H1 (cell line): ENCODE data around the gene SLC28A1. TPM values are rescaled to one million over a fixed set of nuclear protein-coding genes. Genes with fewer than 3 reads are reported as not detected.

Experiments used
- CTCF ChIA-PET: fragments of 300-600 bp; sonication (Branson Sonifier 250); formaldehyde crosslinking; loops from one replicate; lab custom pipeline; 2021; ENCODE audit not compliant: partially characterized antibody; lab: Charles Lee
- POLR2A ChIA-PET: fragments of 300-600 bp; sonication (Branson Sonifier 250); formaldehyde crosslinking; loops from one replicate; lab custom pipeline; 2021; ENCODE audit warnings: inconsistent platforms; ENCODE audit not compliant: partially characterized antibody; lab: Charles Lee
- DNase-seq, 2 experiments: peaks; one replicate each; pipeline versions ENCODE4 v3.0.0 to v3.0.0-alpha.2; 2010 to 2022; ENCODE audit warnings: low spot score in 2 of 2, low read depth in 1 of 2, mixed read lengths in 1 of 2
- FAIRE-seq: peaks from 2 replicates; lab custom pipeline; 2011; peaks lifted over from hg19 to GRCh38; lab: Jason Lieb, UNC
- H2AFZ ChIP-seq: 2 replicates; pipeline ENCODE4 v1.8.1; 2012; ENCODE audit warnings: low read length, inconsistent platforms
- H2AK5ac ChIP-seq: 2 replicates; pipeline ENCODE4 v1.6.1; 2013; ENCODE audit warnings: low read depth, low read length
- H2BK120ac ChIP-seq: replicated peaks from 2 replicates; pipeline ENCODE3; 2013; ENCODE audit warnings: low read depth, low read length, inconsistent platforms
- H2BK12ac ChIP-seq: 2 replicates; pipeline ENCODE4 v1.6.1; 2013; ENCODE audit warnings: low read depth, low read length
- H2BK15ac ChIP-seq: 2 replicates; pipeline ENCODE4 v1.6.1; 2013; ENCODE audit warnings: low read length
- H2BK20ac ChIP-seq: 2 replicates; pipeline ENCODE4 v1.6.1; 2013; ENCODE audit warnings: low read length
- H2BK5ac ChIP-seq: 2 replicates; pipeline ENCODE4 v1.6.1; 2013; ENCODE audit warnings: low read depth, low read length
- H3K14ac ChIP-seq: 2 replicates; pipeline ENCODE4 v1.6.1; 2013; ENCODE audit warnings: inconsistent platforms; ENCODE audit not compliant: insufficient read length
- H3K18ac ChIP-seq: 2 replicates; pipeline ENCODE4 v1.6.1; 2013; ENCODE audit warnings: low read length; ENCODE audit errors: extremely low read depth
- H3K23ac ChIP-seq: 2 replicates; pipeline ENCODE4 v1.6.1; 2013; ENCODE audit warnings: inconsistent platforms; ENCODE audit not compliant: insufficient read length
- H3K23me2 ChIP-seq: 2 replicates; pipeline ENCODE4 v1.6.1; 2013; ENCODE audit warnings: low read depth, low read length
- H3K27ac ChIP-seq: 2 replicates; pipeline ENCODE4 v1.6.1; 2011; ENCODE audit warnings: low read depth, low read length, inconsistent platforms
- H3K27me3 ChIP-seq, 4 experiments: replicated peaks in 1 of 4; 1 replicate in 1 of 4; 2 replicates in 3 of 4; pipeline versions ENCODE4 v1.6.1 to v1.8.1; 2011 to 2013; ENCODE audit warnings: low read length in 3 of 4, mild to moderate bottlenecking in 3 of 4, inconsistent platforms in 2 of 4, mixed read lengths in 2 of 4, moderate library complexity in 1 of 4; ENCODE audit not compliant: control insufficient read depth in 3 of 4, insufficient read depth in 3 of 4; ENCODE audit errors: extremely low read depth in 1 of 4
- H3K36me3 ChIP-seq, 4 experiments: 2 replicates each; pipeline versions ENCODE4 v1.6.1 to v1.8.1; 2011 to 2013; ENCODE audit warnings: mild to moderate bottlenecking in 4 of 4, low read length in 3 of 4, moderate library complexity in 2 of 4, control low read depth in 1 of 4, inconsistent platforms in 1 of 4; ENCODE audit not compliant: insufficient read depth in 4 of 4, control insufficient read depth in 2 of 4
- H3K4ac ChIP-seq: replicated peaks from 2 replicates; pipeline ENCODE3; 2013; ENCODE audit warnings: low read length, low read depth, mixed read lengths, inconsistent platforms; ENCODE audit not compliant: insufficient read length
- H3K4me1 ChIP-seq, 4 experiments: replicated peaks in 1 of 4; 1 replicate in 1 of 4; 2 replicates in 3 of 4; pipeline versions ENCODE4 v1.6.1 to v1.8.1; 2011 to 2013; ENCODE audit warnings: low read length in 3 of 4, inconsistent platforms in 2 of 4, mixed read lengths in 1 of 4; ENCODE audit not compliant: insufficient read depth in 4 of 4, control insufficient read depth in 3 of 4
- H3K4me2 ChIP-seq, 2 experiments: 2 replicates each; pipeline versions ENCODE4 v1.6.1 to v1.8.1; 2011 to 2013; ENCODE audit warnings: low read depth in 2 of 2, low read length in 2 of 2, control low read depth in 1 of 2, inconsistent platforms in 1 of 2, mild to moderate bottlenecking in 1 of 2; ENCODE audit not compliant: insufficient read depth in 1 of 2
- H3K4me3 ChIP-seq, 4 experiments: fragments of 200-600, 300-600 bp in 1 of 4; sonication (generic), shearing (Covaris generic), sonication (Bioruptor Twin) in 1 of 4; 2 replicates each; pipeline versions ENCODE4 v1.5.1 to v1.8.1; 2011 to 2016; ENCODE audit warnings: low read length in 4 of 4, low read depth in 3 of 4, control low read depth in 2 of 4, inconsistent platforms in 2 of 4, mild to moderate bottlenecking in 2 of 4, mixed read lengths in 1 of 4, moderate library complexity in 1 of 4; ENCODE audit not compliant: insufficient read depth in 2 of 4; ENCODE audit errors: extremely low read depth in 1 of 4
- H3K56ac ChIP-seq: replicated peaks from 2 replicates; pipeline ENCODE3; 2013; ENCODE audit warnings: low read depth, mild to moderate bottlenecking, mixed read lengths, low read length, inconsistent platforms; ENCODE audit not compliant: insufficient read length
- H3K79me1 ChIP-seq: 2 replicates; pipeline ENCODE4 v1.6.1; 2013; ENCODE audit warnings: low read depth, low read length, control low read depth
- H3K79me2 ChIP-seq, 2 experiments: 2 replicates each; pipeline versions ENCODE4 v1.6.1 to v1.8.1; 2012 to 2013; ENCODE audit warnings: low read length in 2 of 2, mild to moderate bottlenecking in 2 of 2, inconsistent platforms in 1 of 2; ENCODE audit not compliant: insufficient read depth in 2 of 2, control insufficient read depth in 1 of 2
- H3K9ac ChIP-seq, 4 experiments: replicated peaks in 1 of 4; 1 replicate in 1 of 4; 2 replicates in 3 of 4; pipeline versions ENCODE4 v1.6.1 to v1.8.1; 2011 to 2013; ENCODE audit warnings: low read depth in 3 of 4, low read length in 3 of 4, control low read depth in 2 of 4, mild to moderate bottlenecking in 2 of 4, moderate library complexity in 2 of 4, inconsistent platforms in 1 of 4; ENCODE audit errors: extremely low read depth in 1 of 4
- H3K9me3 ChIP-seq, 2 experiments: 2 replicates each; pipeline versions ENCODE4 v1.6.1 to v1.8.1; 2012 to 2013; ENCODE audit warnings: mild to moderate bottlenecking in 2 of 2, moderate library complexity in 2 of 2, control low read depth in 1 of 2, inconsistent platforms in 1 of 2, low read depth in 1 of 2, low read length in 1 of 2, mixed read lengths in 1 of 2; ENCODE audit not compliant: insufficient read depth in 2 of 2
- H4K20me1 ChIP-seq, 2 experiments: replicated peaks in 1 of 2; 2 replicates each; pipeline versions ENCODE3 to v1.8.1; 2011 to 2013; ENCODE audit warnings: inconsistent platforms in 2 of 2, low read length in 2 of 2, mild to moderate bottlenecking in 1 of 2; ENCODE audit not compliant: insufficient read depth in 2 of 2, control insufficient read depth in 1 of 2
- H4K5ac ChIP-seq: 2 replicates; pipeline ENCODE4 v1.6.1; 2013; ENCODE audit warnings: low read length, low read depth, mixed read lengths, inconsistent platforms; ENCODE audit not compliant: insufficient read length
- H4K8ac ChIP-seq: 2 replicates; pipeline ENCODE4 v1.8.0; 2013; ENCODE audit warnings: mild to moderate bottlenecking, moderate library complexity, low read length, inconsistent platforms; ENCODE audit not compliant: insufficient read depth; ENCODE audit errors: extremely low read depth
- H4K91ac ChIP-seq: replicated peaks from 2 replicates; pipeline ENCODE3; 2013; ENCODE audit warnings: low read length, mixed read lengths, inconsistent platforms; ENCODE audit not compliant: insufficient read length
- ASH2L ChIP-seq: fragments of 200-600, 300-600 bp; sonication (generic); IDR thresholded peaks from one replicate; pipeline ENCODE4 v1.7.1; 2017; ENCODE audit warnings: low read length
- CBX5 ChIP-seq: fragments of 300-800, 300-1000 bp; sonication (generic); IDR thresholded peaks from 2 replicates; pipeline ENCODE4 v1.7.1; 2016; ENCODE audit warnings: antibody characterized with exemption, low read length, low read depth
- CTBP2 ChIP-seq: IDR thresholded peaks from 2 replicates; pipeline ENCODE4 v1.7.0; 2011; ENCODE audit warnings: borderline replicate concordance, mild to moderate bottlenecking, moderate library complexity, mixed read lengths, low read length; ENCODE audit not compliant: insufficient read depth, insufficient read length
- EGR1 ChIP-seq: IDR thresholded peaks from 2 replicates; pipeline ENCODE4 v1.6.1; 2011; ENCODE audit warnings: low read depth, low read length, borderline replicate concordance
- KDM1A ChIP-seq: fragments of 200-600, 300-600 bp; sonication (generic); IDR thresholded peaks from 2 replicates; pipeline ENCODE4 v1.7.1; 2016; ENCODE audit warnings: mild to moderate bottlenecking, low read length, borderline replicate concordance
- RAD21 ChIP-seq, 2 experiments: IDR thresholded peaks in 1 of 2; conservative IDR thresholded peaks in 1 of 2; 2 replicates each; pipeline ENCODE4 v1.6.1; 2011; ENCODE audit warnings: low read depth in 2 of 2, low read length in 2 of 2, improper control_type of control experiment in 1 of 2, inconsistent platforms in 1 of 2, mild to moderate bottlenecking in 1 of 2, moderate library complexity in 1 of 2
- SIN3A ChIP-seq, 2 experiments: IDR thresholded peaks in 1 of 2; conservative IDR thresholded peaks in 1 of 2; 2 replicates each; pipeline ENCODE4 v1.6.1; 2011 to 2012; ENCODE audit warnings: low read length in 2 of 2, improper control_type of control experiment in 1 of 2, low read depth in 1 of 2, mild to moderate bottlenecking in 1 of 2
- SIX5 ChIP-seq: IDR thresholded peaks from 2 replicates; pipeline ENCODE4 v1.6.1; 2011; ENCODE audit warnings: mild to moderate bottlenecking, low read depth, low read length
- USF2 ChIP-seq: IDR thresholded peaks from 2 replicates; pipeline ENCODE4 v1.6.1; 2011; ENCODE audit warnings: low read length, improper control_type of control experiment
- ZNF274 ChIP-seq: IDR thresholded peaks from 2 replicates; pipeline ENCODE4 v1.7.0; 2012; ENCODE audit warnings: low read length, borderline replicate concordance; ENCODE audit errors: extremely low read depth
- WGBS, 2 experiments: shearing (Covaris generic) in 1 of 2; methylation state at CpG; one replicate each; pipeline versions ENCODE4 v1.1.6 to v1.1.7; 2013 to 2015; ENCODE audit warnings: low lambda C conversion rate in 2 of 2, mixed read lengths in 2 of 2, inconsistent platforms in 1 of 2, low coverage in 1 of 2, missing lambda C conversion rate in 1 of 2; ENCODE audit not compliant: insufficient replicate concordance in 2 of 2, insufficient coverage in 1 of 2, insufficient read length in 1 of 2; ENCODE audit errors: extremely low coverage in 1 of 2, missing lambda C conversion rate in 1 of 2; 5-methylcytosine and 5-hydroxymethylcytosine counted together
- polyA plus RNA-seq, 7 experiments: library from polyadenylated mRNA; depleted of rRNA in 3 of 7; stranded (reverse) in 5 of 7; unstranded in 2 of 7; fragments of >200 nt in 5 of 7; fragments of 200-250 nt in 2 of 7; gene quantifications; 1 replicate in 5 of 7; 2 replicates in 1 of 7; 4 replicates in 1 of 7; pipeline versions ENCODE4 v1.2.1 to v1.2.3, GENCODE V29; 2011 to 2013; ENCODE audit warnings: missing spikeins in 2 of 7, mixed read lengths in 2 of 7
- total RNA-seq: library from RNA; stranded (reverse); fragmentation: NEBNext Ultra II Directional; extraction: Animal tissue kit (Norgen Biotek cat#: 25700); gene quantifications from 2 replicates; pipeline ENCODE4 v1.2.1, GENCODE V29; 2021

SLC28A1 gene
- total and polyA plus RNA-seq, 2 of the 8 experiments (the other 6 are each of a cell fraction or from before 2014, with no cell fraction given) = 0.09 TPM; not detected in 1

- Histone ChIP-seq H3K9me3 (no peaks in the 10 kb centered on the region), H2BK120ac (no peak overlapping the region), H3K27me3 (no peaks in the 10 kb centered on the region), H4K5ac (no peak overlapping the region), H2AFZ (no peak overlapping the region), H3K56ac (no peak overlapping the region), H3K23me2 (no peaks in the 10 kb centered on the region), H3K79me1 (no peaks in the 10 kb centered on the region), H3K4ac (no peak overlapping the region), H3K4me1 (no peaks in the 10 kb centered on the region), H3K18ac (no peak overlapping the region), H4K20me1 (peaks cover 0 to 3% of the 10 kb centered on the region in 2 experiments), H2BK5ac (no peak overlapping the region), H2BK20ac (no peak overlapping the region), H2AK5ac (no peak overlapping the region), H3K36me3 (no peaks in the 10 kb centered on the region), H3K4me3 (no peak overlapping the region), H2BK15ac (no peak overlapping the region), H3K79me2 (no peaks in the 10 kb centered on the region), H4K91ac (no peak overlapping the region), H2BK12ac (no peak overlapping the region), H4K8ac (no peak overlapping the region), H3K27ac (no peak overlapping the region), H3K9ac (no peak overlapping the region), H3K14ac (no peak overlapping the region), H3K23ac (no peak overlapping the region), H3K4me2 (no peak overlapping the region)
- FAIRE-seq = no peak
- ChIA-PET CTCF (interaction anchor here (0.8 to 3.5 kb wide), 16 partner anchors 8 to 217 kb away, joined by 3 to 20 read pairs (median 4); no protein-coding TSS in a partner anchor), POLR2A (interaction anchor here (0.7 to 1.7 kb wide), 5 partner anchors 10 to 44 kb away, joined by 3 to 5 read pairs (median 4); no protein-coding TSS in a partner anchor)
- 87% methylated on average over 17 of the region's 17 CpGs; no CpG with 5 or more reads in 1 of the 2 experiments for WGBS, 2 experiments
- DNase-seq = no peak
- TF ChIP-seq SIN3A (conservative IDR thresholded peaks at IDR 0.05 in 1 of 2, IDR thresholded peaks at IDR 0.05 in 1 of 2; ENCODE audit: low read depth in 1 of 2, low read length in 2 of 2) (no peak), CTBP2 (no peak), CBX5 (no peak), KDM1A (no peak), ZNF274 (no peak), RAD21 (IDR thresholded peaks at IDR 0.05 in 1 of 2, conservative IDR thresholded peaks at IDR 0.05 in 1 of 2; ENCODE audit: low read depth in 2 of 2, low read length in 2 of 2) (no peak), EGR1 (no peak), SIX5 (no peak), USF2 (no peak), ASH2L (no peak)
Measured at GRCh38 chr15:84872009-84872910, 12.2 kb upstream of the SLC28A1 start.
